Activated naive CD8-positive, alpha-beta T cell treated with anti-CD3 and anti-CD28 coated beads, Interleukin-2, amount 50 U/mL, for 24 hours (primary cell): ENCODE results near the gene MBD2.

Experiments used
- ATAC-seq: fragments of 150-1000 bp; cut with Tn5 transposase; one replicate; pipeline ENCODE4 v1.10.0; 2021
- DNase-seq: peaks from one replicate; pipeline ENCODE4 v3.0.0; 2021
- H3K27ac Mint-ChIP-seq: one replicate; pipeline ENCODE4 v1.8.0; 2021; ENCODE audit warnings: mild to moderate bottlenecking, mixed read lengths
- H3K27me3 Mint-ChIP-seq: one replicate; pipeline ENCODE4 v1.8.0; 2021; ENCODE audit warnings: mixed read lengths
- H3K36me3 Mint-ChIP-seq: one replicate; pipeline ENCODE4 v1.8.0; 2021; ENCODE audit warnings: low read depth, mixed read lengths
- H3K4me1 Mint-ChIP-seq: one replicate; pipeline ENCODE4 v1.8.0; 2021; ENCODE audit warnings: mixed read lengths
- H3K4me3 Mint-ChIP-seq: one replicate; pipeline ENCODE4 v1.8.0; 2021; ENCODE audit warnings: mild to moderate bottlenecking, moderate library complexity, mixed read lengths
- H3K9me3 Mint-ChIP-seq: one replicate; pipeline ENCODE4 v1.8.0; 2021; ENCODE audit warnings: mixed read lengths

MBD2 gene

DNA sequence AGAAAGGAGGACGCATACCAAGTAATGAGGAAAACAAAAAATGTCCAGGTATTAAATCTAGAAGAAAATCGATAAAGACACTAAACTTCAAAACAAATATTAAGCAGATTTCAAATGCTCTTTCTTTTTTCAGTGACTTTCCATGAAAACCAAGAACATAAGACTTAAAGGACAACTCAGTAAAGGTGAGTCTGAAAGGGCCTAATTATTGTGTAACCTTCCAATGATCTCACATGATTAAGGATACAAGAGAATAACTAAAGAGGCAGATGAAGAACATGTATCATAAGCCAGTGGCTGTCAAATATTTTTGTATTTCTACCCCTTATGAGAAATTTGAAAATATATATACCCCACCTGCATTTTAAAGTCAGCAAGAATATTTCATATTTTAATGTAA is 30.7 kb downstream of the MBD2 start:
- Mint-ChIP-seq H3K36me3 (peaks cover 17% of the 10 kb centered on the region), H3K27ac (no peak overlapping the region), H3K9me3 (no peaks in the 10 kb centered on the region), H3K27me3 (no peaks in the 10 kb centered on the region), H3K4me3 (no peak overlapping the region), H3K4me1 (no peaks in the 10 kb centered on the region)
- DNase-seq (no peak), ATAC-seq (no peak)

DNA sequence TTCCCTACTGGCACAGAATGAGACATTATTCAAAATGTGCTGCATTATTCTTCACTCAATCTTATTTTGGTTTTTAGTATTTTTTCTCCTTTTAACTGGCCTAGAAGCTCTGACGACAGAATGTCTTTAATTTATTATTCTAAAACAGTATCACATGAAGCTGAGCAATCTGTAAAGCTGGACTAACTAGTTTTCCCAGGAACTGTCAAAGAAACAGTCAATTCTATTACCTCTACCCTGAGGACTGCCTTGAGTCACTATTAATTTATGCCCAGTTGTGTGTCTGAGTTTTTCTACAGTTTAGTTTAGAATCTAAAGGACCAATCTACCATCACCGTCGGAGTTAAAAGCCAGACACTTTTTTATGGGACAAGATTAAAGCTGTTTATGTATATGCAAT is 31.6 kb downstream of the MBD2 start:
- ATAC-seq (no peak), DNase-seq (no peak)
- no peak overlapping the region for H3K4me3 Mint-ChIP-seq
- no peak overlapping the region for H3K27ac Mint-ChIP-seq
- H3K9me3 Mint-ChIP-seq: no peaks in the 10 kb centered on the region
- no peaks in the 10 kb centered on the region for H3K4me1 Mint-ChIP-seq
- no peaks in the 10 kb centered on the region for H3K27me3 Mint-ChIP-seq
- H3K36me3 Mint-ChIP-seq: peaks cover 19% of the 10 kb centered on the region

DNA sequence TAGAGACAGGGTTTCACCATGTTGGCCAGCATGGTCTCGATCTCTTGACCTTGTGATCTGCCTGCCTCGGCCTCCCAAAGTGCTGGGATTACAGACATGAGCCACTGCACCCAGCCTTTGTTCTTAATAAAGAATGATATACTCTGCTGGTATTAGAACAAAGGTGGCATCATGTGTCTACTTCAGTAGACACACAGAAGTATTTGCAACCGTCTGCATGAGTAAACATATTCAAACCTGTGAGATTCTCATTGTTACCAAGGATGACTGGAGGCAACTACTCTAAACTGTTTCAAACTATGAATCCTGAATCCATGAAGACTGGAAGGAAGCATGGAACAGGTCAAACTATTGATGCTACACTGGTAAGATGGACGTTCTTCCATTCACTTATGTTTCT is 32.1 kb downstream of the MBD2 start:
- H3K9me3 Mint-ChIP-seq: no peaks in the 10 kb centered on the region
- no peak overlapping the region for H3K27ac Mint-ChIP-seq
- DNase-seq (no peak), ATAC-seq (no peak)
- no peaks in the 10 kb centered on the region for H3K27me3 Mint-ChIP-seq
- no peaks in the 10 kb centered on the region for H3K4me1 Mint-ChIP-seq
- no peak overlapping the region for H3K4me3 Mint-ChIP-seq
- peaks cover 17% of the 10 kb centered on the region for H3K36me3 Mint-ChIP-seq

DNA sequence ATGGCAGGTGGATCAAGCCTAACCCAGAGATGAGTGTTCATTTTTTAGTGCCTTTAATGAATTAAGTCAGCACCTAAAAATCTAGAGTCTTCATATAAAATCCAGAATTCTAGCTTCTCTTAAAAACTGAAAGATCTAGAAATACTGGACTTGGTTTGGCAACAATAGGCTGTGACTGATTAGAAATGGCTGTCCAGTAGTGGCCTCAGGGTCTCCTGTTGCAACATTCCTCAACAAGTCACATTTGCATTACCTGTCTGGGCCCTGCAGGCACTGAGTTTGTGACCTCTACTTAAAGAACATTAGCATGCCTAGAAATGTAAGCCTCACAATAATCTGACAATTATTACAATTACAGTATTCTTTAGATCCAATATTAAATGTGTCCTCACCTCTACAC is 33.1 kb downstream of the MBD2 start:
- H3K27me3 Mint-ChIP-seq: no peaks in the 10 kb centered on the region
- no peak overlapping the region for H3K4me3 Mint-ChIP-seq
- ATAC-seq (no peak), DNase-seq (no peak)
- no peak overlapping the region for H3K27ac Mint-ChIP-seq
- peaks cover 21% of the 10 kb centered on the region for H3K36me3 Mint-ChIP-seq
- H3K4me1 Mint-ChIP-seq: no peaks in the 10 kb centered on the region
- no peaks in the 10 kb centered on the region for H3K9me3 Mint-ChIP-seq

- no peaks in the 10 kb centered on the region for H3K4me1 Mint-ChIP-seq
Measured at GRCh38 chr18:54187372-54187771, 37.1 kb downstream of the MBD2 start.

DNA sequence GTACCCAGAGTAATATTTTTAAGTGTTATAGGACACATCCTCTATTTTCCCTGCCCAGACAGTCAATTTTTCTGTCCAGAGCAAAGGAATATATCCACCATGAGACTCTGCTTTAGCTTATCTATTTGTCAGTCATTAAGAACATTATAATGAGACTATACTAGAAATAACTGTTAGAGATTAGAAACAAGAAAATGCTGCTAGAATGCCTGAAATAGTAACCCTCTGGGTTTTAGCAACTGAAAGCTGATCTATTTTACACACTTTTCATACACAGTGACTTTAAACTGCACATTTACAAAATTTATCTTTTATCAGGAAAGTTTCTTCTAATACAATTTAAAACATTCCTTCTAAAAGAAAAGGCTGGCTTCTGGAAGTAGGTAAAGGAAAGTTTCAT is 39.6 kb downstream of the MBD2 start:
- no peak for DNase-seq
- H3K27ac Mint-ChIP-seq: peak overlapping the region; percentile 10
- H3K36me3 Mint-ChIP-seq: peaks cover 26% of the 10 kb centered on the region

More at GRCh38 chr18:54187372-54187771, 37.1 kb downstream of the MBD2 start:
- no peak overlapping the region for H3K4me3 Mint-ChIP-seq
- DNase-seq: no peak
- no peak overlapping the region for H3K27ac Mint-ChIP-seq
- peaks cover 25% of the 10 kb centered on the region for H3K36me3 Mint-ChIP-seq
- no peaks in the 10 kb centered on the region for H3K9me3 Mint-ChIP-seq
- ATAC-seq: no peak
- H3K27me3 Mint-ChIP-seq: no peaks in the 10 kb centered on the region

GRCh38 chr18:54183390-54183789 is 41.1 kb downstream of the MBD2 start:
- H3K27me3 Mint-ChIP-seq: no peaks in the 10 kb centered on the region
- H3K4me1 Mint-ChIP-seq: no peaks in the 10 kb centered on the region
- H3K4me3 Mint-ChIP-seq: no peak overlapping the region
- no peak overlapping the region for H3K27ac Mint-ChIP-seq
- H3K36me3 Mint-ChIP-seq: peaks cover 26% of the 10 kb centered on the region
- ATAC-seq (no peak), DNase-seq (no peak)
- H3K9me3 Mint-ChIP-seq: no peaks in the 10 kb centered on the region

More for the DNA sequence above, 39.6 kb downstream of the MBD2 start:
- no peaks in the 10 kb centered on the region for H3K27me3 Mint-ChIP-seq
- no peaks in the 10 kb centered on the region for H3K9me3 Mint-ChIP-seq
- H3K4me3 Mint-ChIP-seq: no peak overlapping the region
- no peak for ATAC-seq
- H3K4me1 Mint-ChIP-seq: no peaks in the 10 kb centered on the region

GRCh38 chr18:54181856-54182602 is 42.4 kb downstream of the MBD2 start:
- Mint-ChIP-seq H3K9me3 (no peaks in the 10 kb centered on the region), H3K36me3 (peaks cover 24% of the 10 kb centered on the region), H3K27ac (no peak overlapping the region), H3K27me3 (no peaks in the 10 kb centered on the region), H3K4me3 (no peak overlapping the region), H3K4me1 (peaks cover 2% of the 10 kb centered on the region)
- no peak for DNase-seq
- ATAC-seq: peak; percentile 93

GRCh38 chr18:54173980-54174630 is 50.4 kb downstream of the MBD2 start:
- H3K27me3 Mint-ChIP-seq: no peaks in the 10 kb centered on the region
- DNase-seq (no peak), ATAC-seq (peak; percentile 87)
- H3K4me1 Mint-ChIP-seq: peaks cover 44% of the 10 kb centered on the region
- H3K36me3 Mint-ChIP-seq: peaks cover 13% of the 10 kb centered on the region
- H3K9me3 Mint-ChIP-seq: no peaks in the 10 kb centered on the region
- peak overlapping the region; percentile 84 for H3K27ac Mint-ChIP-seq
- peak overlapping the region; percentile 2 for H3K4me3 Mint-ChIP-seq

GRCh38 chr18:54173250-54173649 is 51.2 kb downstream of the MBD2 start:
- peak overlapping the region; percentile 84 for H3K27ac Mint-ChIP-seq
- H3K27me3 Mint-ChIP-seq: no peaks in the 10 kb centered on the region
- H3K9me3 Mint-ChIP-seq: no peaks in the 10 kb centered on the region
- DNase-seq (no peak), ATAC-seq (no peak)
- peaks cover 11% of the 10 kb centered on the region for H3K36me3 Mint-ChIP-seq
- peaks cover 44% of the 10 kb centered on the region for H3K4me1 Mint-ChIP-seq
- H3K4me3 Mint-ChIP-seq: peak overlapping the region; percentile 30

DNA sequence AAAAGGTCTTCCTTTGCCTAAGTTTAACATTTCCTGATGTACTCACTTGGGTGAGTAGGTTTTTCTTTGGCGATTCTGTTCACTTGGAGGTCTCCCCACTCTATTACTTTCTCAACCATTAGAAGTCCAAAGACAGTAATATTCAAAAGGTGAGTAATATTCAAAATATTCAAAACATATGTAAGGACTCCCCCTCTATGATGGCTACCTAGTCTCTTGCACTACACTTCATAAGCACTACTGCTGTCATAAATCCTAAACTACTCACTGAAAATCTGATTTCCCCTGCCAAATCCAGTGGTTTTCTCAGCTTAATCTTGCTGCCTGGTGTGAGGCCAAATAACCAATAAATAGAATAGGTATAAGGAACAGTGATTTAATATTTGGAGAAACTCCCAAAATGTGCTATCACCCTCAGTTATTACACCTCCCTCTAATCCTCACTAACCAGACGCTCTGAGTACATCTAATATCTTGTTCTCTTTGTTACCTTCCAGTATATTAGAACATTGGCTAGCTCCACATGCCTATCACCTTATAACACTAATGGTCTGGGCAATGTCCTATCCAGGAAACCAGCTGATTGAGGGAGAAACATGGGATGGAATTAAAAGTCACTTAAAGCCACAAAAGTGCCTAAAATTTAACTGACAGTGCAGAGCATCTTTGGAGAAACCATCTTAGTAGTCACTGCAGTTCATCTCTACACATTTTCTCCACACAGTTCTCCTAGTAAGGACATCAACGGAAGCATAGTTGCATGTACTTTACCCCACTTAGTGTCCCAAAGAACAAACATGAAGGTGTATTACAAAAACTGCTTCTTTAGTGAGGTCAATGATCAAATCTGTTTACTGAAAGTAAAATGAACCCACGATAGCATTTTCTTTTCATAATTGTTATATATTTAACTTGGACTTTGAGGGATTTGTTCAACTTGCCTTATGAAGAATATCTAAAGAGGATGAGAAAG is 54.8 kb downstream of the MBD2 start:
- Mint-ChIP-seq H3K27ac (no peak overlapping the region), H3K9me3 (no peaks in the 10 kb centered on the region)

GRCh38 chr18:54165450-54165849 is 59.0 kb downstream of the MBD2 start:
- H3K27me3 Mint-ChIP-seq: no peaks in the 10 kb centered on the region
- no peak for ATAC-seq
- H3K9me3 Mint-ChIP-seq: no peaks in the 10 kb centered on the region
- peaks cover 4% of the 10 kb centered on the region for H3K4me1 Mint-ChIP-seq
- DNase-seq: no peak
- no peak overlapping the region for H3K4me3 Mint-ChIP-seq
- peaks cover 38% of the 10 kb centered on the region for H3K36me3 Mint-ChIP-seq
- no peak overlapping the region for H3K27ac Mint-ChIP-seq

More for the DNA sequence above, 54.8 kb downstream of the MBD2 start:
- DNase-seq (no peak), ATAC-seq (no peak)
- Mint-ChIP-seq H3K27me3 (no peaks in the 10 kb centered on the region), H3K36me3 (peaks cover 15% of the 10 kb centered on the region), H3K4me1 (peaks cover 21% of the 10 kb centered on the region), H3K4me3 (no peak overlapping the region)

GRCh38 chr18:54163453-54163852 is 61.0 kb downstream of the MBD2 start:
- no peak for ATAC-seq
- Mint-ChIP-seq H3K27me3 (no peaks in the 10 kb centered on the region), H3K36me3 (peaks cover 54% of the 10 kb centered on the region), H3K9me3 (no peaks in the 10 kb centered on the region), H3K4me1 (peaks cover 4% of the 10 kb centered on the region), H3K4me3 (no peak overlapping the region), H3K27ac (peak overlapping the region; percentile 12)
- no peak for DNase-seq

- no peak overlapping the region for H3K27ac Mint-ChIP-seq
- H3K27me3 Mint-ChIP-seq: no peaks in the 10 kb centered on the region
- H3K4me3 Mint-ChIP-seq: no peak overlapping the region
- DNase-seq (no peak), ATAC-seq (no peak)
- H3K4me1 Mint-ChIP-seq: peaks cover 6% of the 10 kb centered on the region
- no peaks in the 10 kb centered on the region for H3K9me3 Mint-ChIP-seq
- peaks cover 63% of the 10 kb centered on the region for H3K36me3 Mint-ChIP-seq
Measured at GRCh38 chr18:54162431-54162830, 62.0 kb downstream of the MBD2 start.
